ENCODE data around the gene ZNF217.

- TF ChIP-seq POLR2AphosphoS5 (IDR thresholded peaks at IDR 0.05; ENCODE audit: low read depth) (no peak), CTCF (IDR thresholded peaks at IDR 0.05; ENCODE audit: insufficient read depth, low read length) (no peak), GABPA (IDR thresholded peaks at IDR 0.05; ENCODE audit: low read depth) (no peak), SPI1 (IDR thresholded peaks at IDR 0.05; ENCODE audit: borderline replicate concordance, low read depth) (no peak)
- TF ChIP-seq, protein P1, sequence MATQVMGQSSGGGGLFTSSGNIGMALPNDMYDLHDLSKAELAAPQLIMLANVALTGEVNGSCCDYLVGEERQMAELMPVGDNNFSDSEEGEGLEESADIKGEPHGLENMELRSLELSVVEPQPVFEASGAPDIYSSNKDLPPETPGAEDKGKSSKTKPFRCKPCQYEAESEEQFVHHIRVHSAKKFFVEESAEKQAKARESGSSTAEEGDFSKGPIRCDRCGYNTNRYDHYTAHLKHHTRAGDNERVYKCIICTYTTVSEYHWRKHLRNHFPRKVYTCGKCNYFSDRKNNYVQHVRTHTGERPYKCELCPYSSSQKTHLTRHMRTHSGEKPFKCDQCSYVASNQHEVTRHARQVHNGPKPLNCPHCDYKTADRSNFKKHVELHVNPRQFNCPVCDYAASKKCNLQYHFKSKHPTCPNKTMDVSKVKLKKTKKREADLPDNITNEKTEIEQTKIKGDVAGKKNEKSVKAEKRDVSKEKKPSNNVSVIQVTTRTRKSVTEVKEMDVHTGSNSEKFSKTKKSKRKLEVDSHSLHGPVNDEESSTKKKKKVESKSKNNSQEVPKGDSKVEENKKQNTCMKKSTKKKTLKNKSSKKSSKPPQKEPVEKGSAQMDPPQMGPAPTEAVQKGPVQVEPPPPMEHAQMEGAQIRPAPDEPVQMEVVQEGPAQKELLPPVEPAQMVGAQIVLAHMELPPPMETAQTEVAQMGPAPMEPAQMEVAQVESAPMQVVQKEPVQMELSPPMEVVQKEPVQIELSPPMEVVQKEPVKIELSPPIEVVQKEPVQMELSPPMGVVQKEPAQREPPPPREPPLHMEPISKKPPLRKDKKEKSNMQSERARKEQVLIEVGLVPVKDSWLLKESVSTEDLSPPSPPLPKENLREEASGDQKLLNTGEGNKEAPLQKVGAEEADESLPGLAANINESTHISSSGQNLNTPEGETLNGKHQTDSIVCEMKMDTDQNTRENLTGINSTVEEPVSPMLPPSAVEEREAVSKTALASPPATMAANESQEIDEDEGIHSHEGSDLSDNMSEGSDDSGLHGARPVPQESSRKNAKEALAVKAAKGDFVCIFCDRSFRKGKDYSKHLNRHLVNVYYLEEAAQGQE (IDR thresholded peaks at IDR 0.05; ENCODE audit: insufficient replicate concordance, low read depth): no peak
These were observed 16.9 kb downstream of the ZNF217 start for GRCh38 chr20:53576586-53577318.
